Pancreas (tissue), 10 donors: ENCODE results near the gene TP53RK. TPM values are rescaled to one million over a fixed set of nuclear protein-coding genes. Genes with fewer than 3 reads are reported as not detected.

Experiments
- ATAC-seq, 4 donors: fragments of 200-7000 bp; cut with Tn5 transposase; one replicate each; pipeline versions ENCODE4 v1.8.0 to v1.9.1; 2020; ENCODE audit warnings: mild to moderate bottlenecking in 4 of 4, moderate library complexity in 4 of 4
- DNase-seq, 6 donors: peaks; one replicate each; pipeline ENCODE4 v3.0.0-alpha.2; 2020
- FAIRE-seq: peaks from 2 replicates; lab custom pipeline; 2012; peaks lifted over from hg19 to GRCh38; lab: Jason Lieb, UNC
- H3K27ac ChIP-seq, 4 donors: fragments of 200-600 bp; sonication (generic); 1 replicate in 3 of 4; 2 replicates in 1 of 4; pipeline versions ENCODE4 v1.5.0 to v1.8.0; 2020
- H3K27me3 ChIP-seq, 4 donors: fragments of 200-600 bp; one replicate each; pipeline ENCODE4 v1.8.0; 2021
- H3K36me3 ChIP-seq, 3 donors: fragments of 200-600 bp; sonication (generic) in 1 of 3; one replicate each; pipeline versions ENCODE4 v1.5.0 to v1.8.0; 2020 to 2021
- H3K4me1 ChIP-seq, 3 donors: fragments of 200-600 bp; one replicate each; pipeline ENCODE4 v1.8.0; 2021
- H3K4me3 ChIP-seq, 4 donors: fragments of 200-600 bp; sonication (generic) in 2 of 4; one replicate each; pipeline versions ENCODE4 v1.5.0 to v1.8.0; 2020 to 2021
- H3K9me3 ChIP-seq, 4 donors: fragments of 200-600 bp; one replicate each; pipeline ENCODE4 v1.8.0; 2021
- WGBS, 2 donors: extraction: QIAGEN DNeasy Blood & Tissue Kit; methylation state at CpG; one replicate each; pipeline ENCODE4 v1.1.7; 2013; 5-methylcytosine and 5-hydroxymethylcytosine counted together
- intact Hi-C, 3 donors: fragments of 100-400 bp; cut with DNase I; formaldehyde crosslinking; loops; one replicate each; pipeline versions ENCODE4 v1.11.1 to v1.14.2; 2022
- polyA plus RNA-seq, 2 donors: library from polyadenylated mRNA; stranded (reverse); fragments of 200-250 nt; gene quantifications; one replicate each; pipeline ENCODE4 v1.2.3, GENCODE V29; 2013
- total RNA-seq, 6 donors: library from RNA; stranded (reverse); fragmentation: NEBNext Ultra II Directional in 4 of 6; extraction: Animal tissue kit (Norgen Biotek cat#: 25700) in 4 of 6; gene quantifications; one replicate each; pipeline versions ENCODE4 v1.2.1 to v1.2.4, GENCODE V29; 2021 to 2023
- TF ChIP-seq, protein P1 (sequence below), 4 donors: fragments of 200-600 bp; sonication (generic) in 3 of 4; IDR thresholded peaks; one replicate each; pipeline versions ENCODE4 v1.5.0 to v1.8.0; 2021; ENCODE audit warnings: antibody characterized with exemption in 4 of 4
- donor health status: healthy with polysubstance abuse.
- donor health status: DM: no; HTN: no; CAD: no; lungs with moderate emphysema.
- donor health status: DM: no; HTN: no; CAD: no.
- donor health status: control.
- donor health status: control.
- donor health status: Bipolar disorder and iron deficiency.
- donor health status: DM: yes; HTN: yes; CAD: no.
- donor health status: DM: no; HTN: no; CAD: no.
- donor health status: DM: no; HTN: no; CAD: no.
- donor health status: DM: yes; HTN: yes; CAD: no.

Gene TP53RK
- total and polyA plus RNA-seq, 8 donors: 2.5 to 6.1 (median 3.8) TPM

DNA sequence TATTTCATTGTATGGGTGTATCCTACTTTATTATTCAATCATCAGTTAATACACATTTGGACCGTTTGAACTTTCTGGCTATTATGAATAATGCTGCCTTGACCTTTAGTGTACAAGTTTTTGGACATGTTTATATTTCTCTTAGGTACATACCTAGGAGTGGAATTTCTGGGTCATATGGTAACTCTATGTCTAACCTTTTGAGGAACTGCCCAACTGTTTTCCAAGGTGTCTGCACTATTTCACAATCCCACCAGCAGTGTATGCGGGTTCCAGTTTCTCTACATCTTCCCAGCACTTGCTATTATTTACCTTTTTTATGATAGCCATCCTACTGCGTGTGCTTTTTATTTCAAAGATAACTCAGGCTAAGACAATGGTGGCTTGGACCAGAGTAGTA, 23.6 kb downstream of the TP53RK start:
- Histone ChIP-seq H3K4me1 (no peaks in the 10 kb centered on the region), H3K4me3 (no peak overlapping the region), H3K9me3 (no peaks in the 10 kb centered on the region), H3K27me3 (no peaks in the 10 kb centered on the region), H3K27ac (no peak overlapping the region), H3K36me3 (no peaks in the 10 kb centered on the region)
- 72 to 81% methylated on average over 3 of the region's 3 CpGs for WGBS, 2 donors
- ATAC-seq: no peak
- no peak for DNase-seq
- intact Hi-C loops: no loop called here
- TF ChIP-seq, protein P1, sequence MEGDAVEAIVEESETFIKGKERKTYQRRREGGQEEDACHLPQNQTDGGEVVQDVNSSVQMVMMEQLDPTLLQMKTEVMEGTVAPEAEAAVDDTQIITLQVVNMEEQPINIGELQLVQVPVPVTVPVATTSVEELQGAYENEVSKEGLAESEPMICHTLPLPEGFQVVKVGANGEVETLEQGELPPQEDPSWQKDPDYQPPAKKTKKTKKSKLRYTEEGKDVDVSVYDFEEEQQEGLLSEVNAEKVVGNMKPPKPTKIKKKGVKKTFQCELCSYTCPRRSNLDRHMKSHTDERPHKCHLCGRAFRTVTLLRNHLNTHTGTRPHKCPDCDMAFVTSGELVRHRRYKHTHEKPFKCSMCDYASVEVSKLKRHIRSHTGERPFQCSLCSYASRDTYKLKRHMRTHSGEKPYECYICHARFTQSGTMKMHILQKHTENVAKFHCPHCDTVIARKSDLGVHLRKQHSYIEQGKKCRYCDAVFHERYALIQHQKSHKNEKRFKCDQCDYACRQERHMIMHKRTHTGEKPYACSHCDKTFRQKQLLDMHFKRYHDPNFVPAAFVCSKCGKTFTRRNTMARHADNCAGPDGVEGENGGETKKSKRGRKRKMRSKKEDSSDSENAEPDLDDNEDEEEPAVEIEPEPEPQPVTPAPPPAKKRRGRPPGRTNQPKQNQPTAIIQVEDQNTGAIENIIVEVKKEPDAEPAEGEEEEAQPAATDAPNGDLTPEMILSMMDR (IDR thresholded peaks at IDR 0.05): no peak
- FAIRE-seq: no peak

DNA sequence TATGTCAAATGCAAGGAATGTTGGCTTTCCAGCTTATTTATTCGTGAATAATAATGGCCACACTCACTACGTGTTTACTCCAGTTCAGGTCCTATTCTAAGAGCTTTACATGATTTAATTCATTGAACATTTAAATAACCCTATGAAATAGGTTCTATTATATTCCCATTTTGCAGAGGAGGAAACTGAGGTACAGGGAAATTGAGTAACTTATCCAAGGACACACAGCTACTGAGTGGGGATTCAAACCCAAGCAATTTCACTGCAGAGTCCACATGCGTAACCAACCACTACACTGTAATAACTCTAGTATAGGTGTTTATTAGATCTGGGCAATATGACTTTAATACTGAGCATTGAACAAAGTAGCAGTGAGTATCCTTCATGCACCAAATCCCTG, 25.7 kb downstream of the TP53RK start:
- TF ChIP-seq, protein P1 (IDR thresholded peaks at IDR 0.05): no peak
- Histone ChIP-seq H3K27ac (no peak overlapping the region), H3K9me3 (no peaks in the 10 kb centered on the region), H3K27me3 (no peaks in the 10 kb centered on the region), H3K4me3 (no peak overlapping the region), H3K36me3 (no peaks in the 10 kb centered on the region), H3K4me1 (no peaks in the 10 kb centered on the region)
- intact Hi-C loops: no loop called here
- WGBS, 2 donors: 89 to 97% methylated on average over 3 of the region's 3 CpGs
- DNase-seq: no peak
- FAIRE-seq: no peak
- no peak for ATAC-seq

DNA sequence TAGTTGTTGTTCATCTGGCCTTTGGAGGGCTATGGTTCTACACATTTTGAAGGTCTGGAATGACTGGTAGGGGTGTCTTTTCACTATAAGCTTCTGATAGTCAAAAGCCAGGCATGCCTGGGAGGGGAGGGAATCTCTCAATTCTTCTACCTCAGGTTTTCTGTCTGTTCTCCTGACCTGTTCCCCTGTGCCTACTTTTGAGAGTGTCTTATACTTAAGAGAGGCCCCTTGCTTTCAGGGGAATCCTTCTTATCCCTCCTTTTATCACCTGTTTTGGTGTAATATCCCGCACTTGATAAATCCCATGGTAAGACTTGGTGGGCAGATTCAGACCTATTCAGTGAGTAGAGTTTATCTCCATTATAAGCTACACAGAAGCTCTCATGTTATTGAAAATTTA, 27.6 kb downstream of the TP53RK start:
- ATAC-seq: no peak
- TF ChIP-seq, protein P1 (IDR thresholded peaks at IDR 0.05): no peak
- intact Hi-C loops: no loop called here

DNA sequence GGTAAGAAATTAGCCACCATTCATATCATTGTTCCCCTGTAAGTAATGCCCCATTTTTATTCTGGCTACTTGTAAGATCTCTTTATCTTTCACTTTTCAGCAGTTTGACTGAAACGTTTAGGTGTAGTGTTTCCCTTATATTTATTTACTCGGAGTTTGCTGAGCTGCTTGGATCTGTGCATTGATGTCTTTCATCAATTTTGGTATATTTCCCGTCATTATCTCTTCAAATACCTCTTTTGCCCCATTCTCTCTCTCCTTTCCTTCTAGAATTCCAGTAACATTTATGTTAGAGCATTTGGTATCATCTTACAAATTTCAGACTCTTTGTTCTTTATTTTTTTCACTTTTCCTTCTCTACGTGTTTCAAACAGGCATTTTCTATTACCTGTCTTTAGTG, 28.8 kb downstream of the TP53RK start:
- FAIRE-seq (no peak), ATAC-seq (no peak)
- TF ChIP-seq, protein P1 (IDR thresholded peaks at IDR 0.05): no peak

More for the DNA sequence above, 27.6 kb downstream of the TP53RK start:
- no peak overlapping the region for H3K27ac ChIP-seq
- no peak overlapping the region for H3K4me3 ChIP-seq
- no peaks in the 10 kb centered on the region for H3K9me3 ChIP-seq
- H3K36me3 ChIP-seq: no peaks in the 10 kb centered on the region
- DNase-seq (no peak), FAIRE-seq (no peak)
- WGBS, 2 donors: 96 to 100% methylated on average over 1 of the region's 1 CpG
- H3K27me3 ChIP-seq: no peaks in the 10 kb centered on the region
- no peaks in the 10 kb centered on the region for H3K4me1 ChIP-seq

DNA sequence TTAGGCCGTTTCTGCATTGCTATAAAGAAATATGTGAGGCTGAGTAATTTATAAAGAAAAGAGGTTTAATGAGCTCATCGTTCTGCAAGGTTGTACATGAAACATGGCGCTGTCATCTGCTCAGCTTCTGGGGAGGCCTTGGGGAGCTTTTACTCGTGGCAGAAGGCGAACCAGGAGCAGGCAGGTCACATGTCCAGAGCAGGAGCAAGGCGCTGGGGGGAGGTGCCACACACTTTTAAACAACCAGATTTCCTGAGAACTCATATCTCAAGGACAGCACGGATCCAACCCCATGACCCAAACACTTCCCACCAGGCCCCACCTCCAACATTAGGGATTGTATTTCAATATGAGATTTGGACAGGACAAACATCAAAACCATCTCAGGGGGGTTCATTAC, 31.6 kb downstream of the TP53RK start:
- intact Hi-C loops: no loop called here
- FAIRE-seq (no peak), ATAC-seq (no peak), DNase-seq (no peak)
- no peaks in the 10 kb centered on the region for H3K4me1 ChIP-seq
- 79 to 81% methylated on average over 7 of the region's 7 CpGs for WGBS, 2 donors
- no peaks in the 10 kb centered on the region for H3K27me3 ChIP-seq
- no peaks in the 10 kb centered on the region for H3K9me3 ChIP-seq
- H3K27ac ChIP-seq: no peak overlapping the region
- H3K4me3 ChIP-seq: no peak overlapping the region
- no peaks in the 10 kb centered on the region for H3K36me3 ChIP-seq
- TF ChIP-seq, protein P1 (IDR thresholded peaks at IDR 0.05): no peak

More for the DNA sequence above, 28.8 kb downstream of the TP53RK start:
- no peaks in the 10 kb centered on the region for H3K36me3 ChIP-seq
- no peak overlapping the region for H3K27ac ChIP-seq
- no peaks in the 10 kb centered on the region for H3K9me3 ChIP-seq
- WGBS, 2 donors: 83 to 84% methylated on average over 4 of the region's 4 CpGs
- H3K4me3 ChIP-seq: no peak overlapping the region
- DNase-seq: no peak
- H3K27me3 ChIP-seq: no peaks in the 10 kb centered on the region
- intact Hi-C loops: no loop called here
- H3K4me1 ChIP-seq: no peaks in the 10 kb centered on the region
